ENCODE data around the gene NECTIN1. TPM values are rescaled to one million over a fixed set of nuclear protein-coding genes. Genes with fewer than 3 reads are reported as not detected.

The NECTIN1 gene
- total and polyA plus RNA-seq, 2 donors (not counting 3 experiments of a cell fraction or from before 2014, with no cell fraction given), result 10.8 to 23.6 TPM

GRCh38 chr11:119756169-119756865, 27.3 kb upstream of the NECTIN1 start:
- intact Hi-C loops (cut with micrococcal nuclease), result no loop called here
- no peak overlapping the region for H3K4me2 ChIP-seq (ENCODE audit: insufficient read depth, low read length)
- dilution Hi-C loops (cut with MboI; ENCODE audit: extremely low pct_ligation_motif_present, low sequenced_read_pairs), result no loop called here
- TF ChIP-seq, protein P1, sequence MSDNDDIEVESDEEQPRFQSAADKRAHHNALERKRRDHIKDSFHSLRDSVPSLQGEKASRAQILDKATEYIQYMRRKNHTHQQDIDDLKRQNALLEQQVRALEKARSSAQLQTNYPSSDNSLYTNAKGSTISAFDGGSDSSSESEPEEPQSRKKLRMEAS (IDR thresholded peaks at IDR 0.05; ENCODE audit: insufficient read depth, insufficient read length), result no peak
- no peak for TF ChIP-seq MYC (IDR thresholded peaks at IDR 0.05; ENCODE audit: low read depth, low read length)
- no peak for TF ChIP-seq GATA2 (IDR thresholded peaks at IDR 0.05; ENCODE audit: insufficient read depth, insufficient read length, low read depth, low read length)
- no peak for TF ChIP-seq POLR2AphosphoS5 (IDR thresholded peaks at IDR 0.05; ENCODE audit: insufficient read depth, low read depth, low read length)
- ChIA-PET CTCF (interaction anchor here (1.3 kb wide), 1 partner anchor 13 kb away, joined by 3 read pairs; no protein-coding TSS in a partner anchor), POLR2A (no interaction called here)
- H3K36me3 ChIP-seq (ENCODE audit: control insufficient read depth in 2 of 2, extremely low read depth in 1 of 2, insufficient read depth in 2 of 2, low read length in 2 of 2), result no peaks in the 10 kb centered on the region
- H4K20me1 ChIP-seq (replicated peaks; ENCODE audit: control insufficient read depth, extremely low read depth, insufficient read depth, low read length), result no peaks in the 10 kb centered on the region
- H2AFZ ChIP-seq (ENCODE audit: low read depth, low read length), result no peak overlapping the region
- BruUV-seq (replicated peaks), result no TSS peak
- no peaks in the 10 kb centered on the region for H3K79me2 ChIP-seq (ENCODE audit: control insufficient read depth, insufficient read depth, low read length)
- no peak overlapping the region for H3K27ac ChIP-seq (ENCODE audit: insufficient read depth, low read depth, low read length)
- H3K4me1 ChIP-seq (ENCODE audit: control insufficient read depth, extremely low read depth, insufficient read depth, low read length), result no peaks in the 10 kb centered on the region
- H3K9ac ChIP-seq (replicated peaks; ENCODE audit: extremely low read depth, insufficient read depth, low read length), result no peak overlapping the region
- DNase-seq (ENCODE audit: low read depth, low spot score), result no peak
- no peaks in the 10 kb centered on the region for H3K9me3 ChIP-seq (replicated peaks; ENCODE audit: control insufficient read depth, insufficient read depth, low read length)
- H3K9me1 ChIP-seq (replicated peaks; ENCODE audit: control insufficient read depth, extremely low read depth, insufficient read depth, low read length), result no peaks in the 10 kb centered on the region
- FAIRE-seq, result no peak
- H3K27me3 ChIP-seq (ENCODE audit: control insufficient read depth in 2 of 2, insufficient read depth in 2 of 2, low read length in 2 of 2), result peaks cover 0 to 16% of the 10 kb centered on the region in 2 experiments
- H3K4me3 ChIP-seq (replicated peaks in 1 of 3; ENCODE audit: insufficient read depth in 1 of 3, low read depth in 1 of 3, low read length in 3 of 3), result no peak overlapping the region

DNA sequence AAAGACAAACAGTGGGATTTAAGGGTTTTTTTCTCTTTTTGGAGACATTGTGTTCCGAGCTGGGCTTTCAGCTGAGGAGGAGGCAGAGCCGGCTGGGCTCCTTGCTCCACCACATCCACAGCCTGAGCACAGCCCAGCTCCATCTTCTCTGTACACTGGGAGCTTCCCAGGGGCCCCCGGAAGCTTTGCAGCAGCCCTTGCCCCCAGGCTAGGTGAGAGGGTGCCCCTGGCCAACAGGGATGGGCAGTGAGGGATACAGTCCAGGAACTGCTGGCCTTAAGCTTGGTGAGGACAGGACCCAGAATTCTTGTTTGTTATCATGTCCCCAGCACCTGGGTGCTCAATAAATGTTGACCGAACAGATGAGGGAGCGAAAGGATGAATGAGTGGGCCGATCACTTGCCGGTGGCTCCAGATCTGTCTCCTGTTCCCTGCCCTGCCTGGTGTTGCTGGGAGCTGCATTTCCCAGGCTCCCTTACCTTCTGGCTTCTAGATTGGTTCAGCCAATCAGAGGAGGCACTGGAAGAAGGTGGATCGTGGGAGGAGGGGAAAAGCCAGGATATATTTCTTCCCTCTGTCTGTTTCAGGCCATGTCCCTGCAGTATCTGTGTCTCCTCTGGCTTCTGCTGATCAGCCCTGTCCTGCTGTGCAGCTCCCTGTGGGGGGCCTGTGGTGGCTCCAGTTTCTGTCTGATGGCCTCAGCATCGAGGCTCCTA, 26.5 kb upstream of the NECTIN1 start:
- H3K27ac ChIP-seq (ENCODE audit: insufficient read depth, low read depth, low read length), result no peak overlapping the region
- DNase-seq (ENCODE audit: low read depth, low spot score), result no peak
- BruUV-seq (replicated peaks), result no TSS peak
- intact Hi-C loops (cut with micrococcal nuclease) (no loop called here), dilution Hi-C loops (cut with MboI; ENCODE audit: extremely low pct_ligation_motif_present, low sequenced_read_pairs) (no loop called here)
- TF ChIP-seq POLR2A (IDR thresholded peaks at IDR 0.05; ENCODE audit: low read depth, low read length), result no peak
- TF ChIP-seq GATA2 (IDR thresholded peaks at IDR 0.05; ENCODE audit: insufficient read depth, insufficient read length, low read depth, low read length), result no peak
- no peak overlapping the region for H2AFZ ChIP-seq (ENCODE audit: low read depth, low read length)
- H4K20me1 ChIP-seq (replicated peaks; ENCODE audit: control insufficient read depth, extremely low read depth, insufficient read depth, low read length), result no peaks in the 10 kb centered on the region
- no peak overlapping the region for H3K4me3 ChIP-seq (replicated peaks in 1 of 3; ENCODE audit: insufficient read depth in 1 of 3, low read depth in 1 of 3, low read length in 3 of 3)
- no peaks in the 10 kb centered on the region for H3K4me1 ChIP-seq (ENCODE audit: control insufficient read depth, extremely low read depth, insufficient read depth, low read length)
- POLR2A ChIA-PET, result no interaction called here
- H3K36me3 ChIP-seq (ENCODE audit: control insufficient read depth in 2 of 2, extremely low read depth in 1 of 2, insufficient read depth in 2 of 2, low read length in 2 of 2), result no peaks in the 10 kb centered on the region
- no peaks in the 10 kb centered on the region for H3K9me3 ChIP-seq (replicated peaks; ENCODE audit: control insufficient read depth, insufficient read depth, low read length)
- H3K9ac ChIP-seq (replicated peaks; ENCODE audit: extremely low read depth, insufficient read depth, low read length), result no peak overlapping the region
- no peaks in the 10 kb centered on the region for H3K9me1 ChIP-seq (replicated peaks; ENCODE audit: control insufficient read depth, extremely low read depth, insufficient read depth, low read length)
- H3K4me2 ChIP-seq (ENCODE audit: insufficient read depth, low read length), result no peak overlapping the region
- H3K79me2 ChIP-seq (ENCODE audit: control insufficient read depth, insufficient read depth, low read length), result no peaks in the 10 kb centered on the region
- FAIRE-seq, result no peak
- peaks cover 0 to 16% of the 10 kb centered on the region in 2 experiments for H3K27me3 ChIP-seq (ENCODE audit: control insufficient read depth in 2 of 2, insufficient read depth in 2 of 2, low read length in 2 of 2)
- CTCF ChIA-PET, result interaction anchor here (0.8 to 1.3 kb wide), 2 partner anchors 9 to 12 kb away, joined by 3 read pairs; no protein-coding TSS in a partner anchor

All from endothelial cell of umbilical vein (primary cell).